ENCODE results near the gene NOTCH1. TPM values are rescaled to one million over a fixed set of nuclear protein-coding genes. Genes with fewer than 3 reads are reported as not detected.

NOTCH1 gene
- total RNA-seq, 1 experiment from 2014 or later: 53.4 TPM

GRCh38 chr9:136476369-136477150 is 69.3 kb downstream of the NOTCH1 start:
- ChIA-PET POLR2A (interaction anchor here (0.6 to 1.9 kb wide), 2 partner anchors 15 to 60 kb away, joined by 3 to 4 read pairs; no protein-coding TSS in a partner anchor), CTCF (interaction anchor here (0.6 kb wide), 1 partner anchor 113 kb away, joined by 4 read pairs; the partner anchor contains the start of gene DNLZ)
- DNase-seq (ENCODE audit: unreplicated experiment): no peak
- TF ChIP-seq, protein P1, sequence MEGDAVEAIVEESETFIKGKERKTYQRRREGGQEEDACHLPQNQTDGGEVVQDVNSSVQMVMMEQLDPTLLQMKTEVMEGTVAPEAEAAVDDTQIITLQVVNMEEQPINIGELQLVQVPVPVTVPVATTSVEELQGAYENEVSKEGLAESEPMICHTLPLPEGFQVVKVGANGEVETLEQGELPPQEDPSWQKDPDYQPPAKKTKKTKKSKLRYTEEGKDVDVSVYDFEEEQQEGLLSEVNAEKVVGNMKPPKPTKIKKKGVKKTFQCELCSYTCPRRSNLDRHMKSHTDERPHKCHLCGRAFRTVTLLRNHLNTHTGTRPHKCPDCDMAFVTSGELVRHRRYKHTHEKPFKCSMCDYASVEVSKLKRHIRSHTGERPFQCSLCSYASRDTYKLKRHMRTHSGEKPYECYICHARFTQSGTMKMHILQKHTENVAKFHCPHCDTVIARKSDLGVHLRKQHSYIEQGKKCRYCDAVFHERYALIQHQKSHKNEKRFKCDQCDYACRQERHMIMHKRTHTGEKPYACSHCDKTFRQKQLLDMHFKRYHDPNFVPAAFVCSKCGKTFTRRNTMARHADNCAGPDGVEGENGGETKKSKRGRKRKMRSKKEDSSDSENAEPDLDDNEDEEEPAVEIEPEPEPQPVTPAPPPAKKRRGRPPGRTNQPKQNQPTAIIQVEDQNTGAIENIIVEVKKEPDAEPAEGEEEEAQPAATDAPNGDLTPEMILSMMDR (IDR thresholded peaks at IDR 0.05; ENCODE audit: unreplicated experiment): no peak
- BruUV-seq (replicated peaks): no TSS peak
- Mint-ChIP-seq H3K4me3 (ENCODE audit: unreplicated experiment) (no peak overlapping the region), H3K27ac (ENCODE audit: low read depth, unreplicated experiment) (no peak overlapping the region), H3K27me3 (ENCODE audit: insufficient read depth, unreplicated experiment) (no peaks in the 10 kb centered on the region), H3K9me3 (ENCODE audit: unreplicated experiment) (no peaks in the 10 kb centered on the region), H3K4me1 (ENCODE audit: insufficient read depth, unreplicated experiment) (peaks cover 2% of the 10 kb centered on the region), H3K36me3 (ENCODE audit: insufficient read depth, unreplicated experiment) (peaks cover 87% of the 10 kb centered on the region)
- intact Hi-C loops (cut with micrococcal nuclease): no loop called here

DNA sequence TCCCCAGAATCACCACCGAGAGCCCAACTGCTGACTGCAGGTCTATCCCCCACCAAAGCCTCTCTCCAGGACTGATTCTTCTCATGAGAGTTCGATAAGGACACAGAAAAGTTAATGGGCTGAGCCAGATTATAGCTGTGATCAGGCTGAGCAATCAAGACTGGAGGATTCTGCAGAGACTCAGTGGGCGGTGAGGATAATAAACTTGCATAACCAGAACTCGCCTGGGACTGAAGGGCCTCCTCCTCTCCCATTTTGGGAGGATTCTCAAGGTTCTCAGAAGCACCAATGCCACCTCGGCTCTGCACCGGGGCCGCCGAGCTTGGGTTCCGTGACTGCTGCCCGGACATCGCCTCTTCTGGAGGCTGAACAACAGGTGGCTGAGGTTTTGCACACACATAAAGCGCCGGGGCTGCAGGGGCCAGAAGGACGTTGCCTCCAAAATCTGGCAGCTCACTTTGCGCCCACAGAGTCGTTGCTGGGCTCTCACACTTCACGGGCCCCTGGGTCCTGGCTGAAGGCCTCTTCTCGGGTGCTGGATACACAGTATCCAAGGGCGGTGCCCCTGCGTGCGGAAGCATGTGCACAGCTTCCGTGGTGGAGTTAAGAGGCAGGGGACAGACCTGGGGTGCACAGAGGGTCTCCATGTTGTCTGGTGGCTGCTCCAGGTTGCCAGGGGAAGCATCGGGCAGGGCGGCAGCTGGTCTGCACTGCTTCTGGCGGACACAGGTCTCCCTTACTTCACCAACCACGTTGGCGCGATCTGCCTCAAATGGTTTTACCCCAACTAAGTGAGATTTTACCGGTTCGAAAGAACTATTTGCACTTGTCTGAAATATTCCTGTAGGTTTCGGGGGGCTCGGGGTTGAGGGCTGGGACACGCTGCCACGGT is 70.6 kb downstream of the NOTCH1 start:
- Mint-ChIP-seq H3K4me1 (ENCODE audit: insufficient read depth, unreplicated experiment) (no peaks in the 10 kb centered on the region), H3K27me3 (ENCODE audit: insufficient read depth, unreplicated experiment) (no peaks in the 10 kb centered on the region), H3K36me3 (ENCODE audit: insufficient read depth, unreplicated experiment) (peaks cover 96% of the 10 kb centered on the region), H3K4me3 (ENCODE audit: unreplicated experiment) (no peak overlapping the region), H3K9me3 (ENCODE audit: unreplicated experiment) (no peaks in the 10 kb centered on the region), H3K27ac (ENCODE audit: low read depth, unreplicated experiment) (no peak overlapping the region)
- no peak for DNase-seq (ENCODE audit: unreplicated experiment)
- intact Hi-C loops (cut with micrococcal nuclease): no loop called here
- BruUV-seq (replicated peaks): no TSS peak
- ChIA-PET CTCF (interaction anchor here (0.7 kb wide), 1 partner anchor 294 kb away, joined by 3 read pairs; no protein-coding TSS in a partner anchor), POLR2A (interaction anchor here (1.9 kb wide), 1 partner anchor 14 kb away, joined by 4 read pairs; no protein-coding TSS in a partner anchor)
- TF ChIP-seq, protein P1 (IDR thresholded peaks at IDR 0.05; ENCODE audit: unreplicated experiment): no peak

- BruUV-seq (replicated peaks): no TSS peak
Measured at GRCh38 chr9:136474021-136474640, 71.7 kb downstream of the NOTCH1 start.

More at GRCh38 chr9:136474021-136474640, 71.7 kb downstream of the NOTCH1 start:
- POLR2A ChIA-PET: interaction anchor here (1.9 kb wide), 1 partner anchor 13 kb away, joined by 4 read pairs; no protein-coding TSS in a partner anchor
- CTCF ChIA-PET: no interaction called here
- Mint-ChIP-seq H3K27ac (ENCODE audit: low read depth, unreplicated experiment) (no peak overlapping the region), H3K9me3 (ENCODE audit: unreplicated experiment) (no peaks in the 10 kb centered on the region), H3K27me3 (ENCODE audit: insufficient read depth, unreplicated experiment) (no peaks in the 10 kb centered on the region), H3K4me1 (ENCODE audit: insufficient read depth, unreplicated experiment) (no peaks in the 10 kb centered on the region), H3K4me3 (ENCODE audit: unreplicated experiment) (no peak overlapping the region), H3K36me3 (ENCODE audit: insufficient read depth, unreplicated experiment) (peaks cover 96% of the 10 kb centered on the region)
- TF ChIP-seq, protein P1 (IDR thresholded peaks at IDR 0.05; ENCODE audit: unreplicated experiment): no peak
- intact Hi-C loops (cut with micrococcal nuclease): no loop called here
- DNase-seq (ENCODE audit: unreplicated experiment): no peak

Measured in MCF 10A (cell line).